Kidney epithelial cell (primary cell): ENCODE data around the gene EFHB. TPM values are rescaled to one million over a fixed set of nuclear protein-coding genes. Genes with fewer than 3 reads are reported as not detected.
A peak's percentile ranks its signal among the peaks of the same experiment; 100 is the strongest.

Experiments used
- DNase-seq: peaks from one replicate; pipeline ENCODE4 v3.0.0-alpha.2; 2010; ENCODE audit warnings: low read depth
- H3K27me3 ChIP-seq: 2 replicates; pipeline ENCODE4 v1.6.0; 2011; ENCODE audit warnings: low read length; ENCODE audit not compliant: control insufficient read depth, insufficient read depth
- H3K36me3 ChIP-seq: 2 replicates; pipeline ENCODE4 v1.5.1; 2011; ENCODE audit warnings: low read length; ENCODE audit not compliant: control insufficient read depth, insufficient read depth
- H3K4me3 ChIP-seq: 2 replicates; pipeline ENCODE4 v1.5.1; 2011; ENCODE audit warnings: low read depth, mild to moderate bottlenecking, control low read depth, low read length
- CTCF ChIP-seq: IDR thresholded peaks from 2 replicates; pipeline ENCODE4 v1.5.1; 2011; ENCODE audit warnings: mild to moderate bottlenecking, moderate library complexity, low read length, control low read depth, inconsistent platforms; ENCODE audit not compliant: insufficient read depth, poor library complexity, severe bottlenecking
- total RNA-seq: library from RNA; depleted of rRNA; stranded (reverse); fragments of >200 nt; gene quantifications from 2 replicates; pipeline ENCODE4 v1.2.3, GENCODE V29; 2015

Gene EFHB
- total RNA-seq, 1 donor from 2014 or later: 0.33 TPM

DNA sequence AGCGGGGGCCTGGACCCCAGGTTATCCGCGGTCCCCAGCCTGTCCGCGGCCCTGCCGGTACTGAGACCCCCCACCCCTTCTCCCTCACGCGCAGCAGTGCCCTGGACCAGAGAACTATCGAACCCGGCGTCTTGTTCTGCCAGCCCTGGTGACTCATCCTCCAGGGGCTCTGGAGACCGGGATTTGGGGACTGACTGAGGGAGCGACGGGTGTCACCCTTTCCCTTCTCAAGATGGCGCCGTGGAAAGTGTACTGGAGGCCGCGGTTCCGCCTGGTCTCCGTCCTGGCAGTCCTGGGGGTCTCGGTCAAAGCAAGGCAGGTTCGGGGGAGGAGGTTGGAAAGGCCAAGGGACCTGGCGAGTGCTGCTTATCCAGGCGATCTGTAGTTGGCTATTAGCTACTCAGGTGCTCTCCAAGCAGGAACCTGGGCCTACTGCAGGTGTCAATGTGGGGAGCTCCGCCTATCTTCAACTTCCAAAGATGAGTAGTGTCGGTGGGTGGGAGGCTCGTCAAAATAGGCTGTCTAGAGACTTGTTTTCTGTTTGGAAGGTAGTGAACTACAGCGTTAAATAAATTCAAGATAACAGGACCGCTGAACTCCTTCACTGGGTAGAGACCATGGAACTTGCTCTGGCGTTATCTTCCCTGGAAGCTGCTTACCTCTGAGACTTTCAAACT, 13.7 kb upstream of the EFHB start:
- no peaks in the 10 kb centered on the region for H3K27me3 ChIP-seq
- peak overlapping the region; percentile 74 for H3K4me3 ChIP-seq
- no peak for DNase-seq
- H3K36me3 ChIP-seq: no peaks in the 10 kb centered on the region
- TF ChIP-seq CTCF: no peak

- Histone ChIP-seq H3K4me3 (peak within 1 kb of the TSS; percentile 74), H3K36me3 (no peaks in the 10 kb centered on the region), H3K27me3 (no peaks in the 10 kb centered on the region)
- TF ChIP-seq CTCF: no peak
- peak; percentile 93 for DNase-seq
Observed at GRCh38 chr3:19946832-19947548, 13.0 kb upstream of the EFHB start, which contains the start of gene RAB5A. RAB5A (plus strand) TSS chr3:19947097; CDS start chr3:19950899, 3,802 bp downstream.

DNA sequence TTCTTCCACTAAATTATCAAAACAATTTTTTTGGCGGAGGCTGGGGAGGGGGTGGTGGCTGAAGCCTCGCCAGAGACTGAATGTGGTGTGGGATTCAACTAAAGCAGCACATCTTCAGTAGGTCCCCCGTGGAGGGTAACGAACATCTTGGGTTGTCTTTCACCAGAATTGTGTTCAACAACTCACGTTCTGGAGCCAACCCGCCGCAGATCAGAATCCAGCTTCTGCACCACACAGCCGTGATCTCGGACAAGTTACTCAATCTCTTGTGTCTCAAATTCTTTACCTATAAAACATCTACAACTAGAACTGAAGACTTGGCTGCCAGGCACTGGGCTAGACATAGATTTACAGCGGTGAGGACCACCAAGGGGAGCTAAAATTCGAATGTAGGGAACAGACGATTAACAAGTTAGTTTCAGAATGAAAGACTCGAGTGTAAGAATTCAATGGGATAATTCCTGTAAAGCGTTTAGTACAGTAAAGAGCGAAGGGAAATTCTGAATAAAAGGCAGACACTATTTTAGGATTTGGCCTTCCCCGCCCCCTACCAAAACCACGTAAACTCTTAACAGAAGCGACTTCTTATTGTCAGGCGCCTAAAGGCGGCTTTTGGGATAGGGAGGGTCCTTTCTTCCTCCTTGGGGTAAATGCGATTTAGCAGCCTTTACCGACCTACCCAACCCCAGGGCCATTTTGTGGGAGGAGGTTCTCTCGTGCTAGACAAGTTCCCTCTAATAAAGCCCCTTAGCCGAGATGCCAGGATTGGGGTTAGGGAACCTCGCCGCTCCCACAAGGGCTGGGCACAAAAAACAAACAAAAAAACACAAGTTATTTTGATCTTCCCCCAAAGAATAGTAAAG, 12.2 kb upstream of the EFHB start:
- Histone ChIP-seq H3K27me3 (no peaks in the 10 kb centered on the region), H3K4me3 (peak overlapping the region; percentile 74), H3K36me3 (no peaks in the 10 kb centered on the region)
- DNase-seq: no peak
- TF ChIP-seq CTCF: no peak

DNA sequence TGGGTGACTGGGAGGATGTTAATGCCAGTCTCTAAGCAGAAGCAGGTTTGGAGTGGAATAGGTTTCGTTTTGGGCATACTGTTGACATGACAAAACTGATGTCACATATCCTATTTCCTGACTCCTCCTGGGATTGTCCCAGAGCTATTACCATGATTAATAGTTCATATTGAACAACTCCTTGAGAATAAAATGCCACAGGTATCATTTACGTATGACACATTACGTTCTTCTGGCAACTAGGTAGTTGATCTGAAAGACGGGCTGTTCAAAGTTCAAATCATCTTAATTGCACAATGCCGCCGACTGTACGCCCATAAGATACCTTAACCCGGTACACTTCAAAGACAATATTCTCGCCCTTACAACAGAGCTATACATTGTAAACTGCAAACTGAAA, 11.5 kb upstream of the EFHB start:
- Histone ChIP-seq H3K4me3 (no peak overlapping the region), H3K27me3 (no peaks in the 10 kb centered on the region), H3K36me3 (no peaks in the 10 kb centered on the region)
- TF ChIP-seq CTCF: no peak
- no peak for DNase-seq

DNA sequence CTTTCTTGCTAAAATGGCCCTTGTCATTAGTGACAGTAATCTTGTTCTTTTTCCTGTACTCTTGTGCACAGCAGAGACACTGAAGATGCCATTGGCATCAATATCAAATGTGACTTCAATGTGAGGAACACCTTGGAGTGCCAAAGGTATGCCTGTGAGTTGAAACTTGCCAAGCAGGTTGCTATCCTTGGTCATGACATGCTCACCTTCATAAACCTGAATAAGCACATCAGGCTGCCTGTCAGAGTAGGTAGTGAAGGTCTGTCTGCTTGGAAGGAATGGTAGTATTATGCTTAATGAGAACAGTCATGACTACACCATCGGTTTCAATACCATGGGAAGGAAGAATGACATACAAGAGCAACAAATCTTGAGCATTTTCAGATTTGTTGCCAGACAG, 6.6 kb upstream of the EFHB start:
- H3K4me3 ChIP-seq: no peak overlapping the region
- no peak for TF ChIP-seq CTCF
- H3K36me3 ChIP-seq: no peaks in the 10 kb centered on the region
- H3K27me3 ChIP-seq: no peaks in the 10 kb centered on the region
- DNase-seq: no peak
